Activated B cell treated with CpG ODN at 0.5 μM for 24 hours (primary cell): ENCODE measurements around the gene PSKH1. TPM values are rescaled to one million over a fixed set of nuclear protein-coding genes. Genes with fewer than 3 reads are reported as not detected.

Source experiments
- ATAC-seq: fragments of 200-7000 bp; cut with Tn5 transposase; one replicate; pipeline ENCODE4 v1.10.0; 2021; ENCODE audit warnings: low read depth, mild to moderate bottlenecking, moderate library complexity
- CTCF ChIA-PET: fragments of 350-600 bp; sonication (Branson Sonifier 250); formaldehyde crosslinking; loops from one replicate; lab custom pipeline; 2021; ENCODE audit warnings: antibody characterized with exemption; lab: Charles Lee
- POLR2A ChIA-PET: fragments of 350-600 bp; sonication (Branson Sonifier 250); formaldehyde crosslinking; loops from one replicate; lab custom pipeline; 2021; ENCODE audit warnings: antibody characterized with exemption; lab: Charles Lee
- DNase-seq: peaks from one replicate; pipeline ENCODE4 v3.0.0; 2022
- H3K27ac Mint-ChIP-seq: one replicate; pipeline ENCODE4 v1.8.0; 2020; ENCODE audit warnings: mixed read lengths
- H3K27me3 Mint-ChIP-seq: one replicate; pipeline ENCODE4 v1.8.0; 2021; ENCODE audit warnings: mixed read lengths
- H3K36me3 Mint-ChIP-seq: one replicate; pipeline ENCODE4 v1.8.0; 2021; ENCODE audit warnings: low read depth, mixed read lengths
- H3K4me1 Mint-ChIP-seq: one replicate; pipeline ENCODE4 v1.8.0; 2021; ENCODE audit warnings: mixed read lengths
- H3K4me3 Mint-ChIP-seq: one replicate; pipeline ENCODE4 v1.8.0; 2020; ENCODE audit warnings: mild to moderate bottlenecking, mixed read lengths
- H3K9me3 Mint-ChIP-seq: one replicate; pipeline ENCODE4 v1.8.0; 2020; ENCODE audit warnings: mixed read lengths
- CTCF ChIP-seq: fragments of 200-600 bp; IDR thresholded peaks from one replicate; pipeline ENCODE4 v1.8.0; 2022; ENCODE audit warnings: antibody characterized with exemption, mild to moderate bottlenecking
- intact Hi-C: fragments of 100-400 bp; cut with micrococcal nuclease; formaldehyde crosslinking; loops from one replicate; pipeline ENCODE4 v1.15.1; 2024
- total RNA-seq: library from RNA; stranded (reverse); gene quantifications from 2 replicates; pipeline ENCODE4 v1.2.3, GENCODE V29; 2022

PSKH1 gene
- total RNA-seq, 1 donor from 2014 or later = 22.0 TPM

DNA sequence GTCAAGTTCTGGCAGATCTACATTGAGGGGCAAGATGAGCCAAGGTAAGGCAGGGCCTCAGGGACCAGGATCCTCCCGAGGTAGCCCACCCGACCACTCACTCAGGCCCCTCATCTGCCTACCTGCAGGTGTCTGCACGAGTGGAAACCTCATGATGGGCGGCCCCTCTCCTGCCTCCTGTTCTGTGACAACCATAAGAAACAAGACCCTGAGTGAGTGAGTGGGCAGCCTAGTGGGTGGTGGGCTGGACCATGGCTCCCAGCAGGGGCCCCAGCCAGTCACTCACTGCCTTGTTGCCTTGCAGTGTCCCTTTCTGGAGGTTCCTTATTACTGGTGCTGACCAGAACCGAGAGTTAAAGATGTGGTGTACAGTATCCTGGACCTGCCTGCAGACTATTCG, 14.8 kb upstream of the PSKH1 start:
- ChIA-PET CTCF (no interaction called here), POLR2A (no interaction called here)
- intact Hi-C loops = no loop called here
- no peak for TF ChIP-seq CTCF
- Mint-ChIP-seq H3K27me3 (no peaks in the 10 kb centered on the region), H3K36me3 (peaks cover 72% of the 10 kb centered on the region), H3K4me3 (no peak overlapping the region), H3K9me3 (no peaks in the 10 kb centered on the region), H3K4me1 (peaks cover 26% of the 10 kb centered on the region), H3K27ac (no peak overlapping the region)
- ATAC-seq (no peak), DNase-seq (no peak)

DNA sequence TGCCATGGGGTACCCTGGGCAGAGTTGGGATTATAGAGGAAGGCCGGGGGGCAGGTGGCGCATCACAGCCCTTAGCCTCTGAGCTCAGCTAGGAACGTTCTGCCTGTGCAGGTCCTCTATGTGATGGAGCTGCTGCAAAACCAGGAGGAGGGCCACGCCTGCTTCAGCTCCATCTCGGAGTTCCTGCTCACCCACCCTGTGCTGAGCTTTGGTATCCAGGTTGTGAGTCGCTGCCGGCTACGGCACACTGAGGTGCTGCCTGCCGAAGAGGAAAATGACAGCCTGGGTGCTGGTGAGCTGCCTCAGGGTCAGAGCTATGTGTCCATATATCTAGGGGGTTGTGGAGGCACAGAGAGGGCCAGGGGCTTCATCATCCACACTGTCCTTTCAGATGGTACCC, 14.2 kb upstream of the PSKH1 start:
- Mint-ChIP-seq H3K4me1 (peaks cover 22% of the 10 kb centered on the region), H3K27ac (no peak overlapping the region), H3K27me3 (no peaks in the 10 kb centered on the region), H3K36me3 (peaks cover 78% of the 10 kb centered on the region), H3K9me3 (no peaks in the 10 kb centered on the region), H3K4me3 (no peak overlapping the region)
- ATAC-seq (no peak), DNase-seq (no peak)
- CTCF ChIA-PET = interaction anchor here (0.7 kb wide), 1 partner anchor 62 kb away, joined by 5 read pairs; no protein-coding TSS in a partner anchor
- POLR2A ChIA-PET = no interaction called here
- no peak for TF ChIP-seq CTCF
- intact Hi-C loops = no loop called here

- H3K27me3 Mint-ChIP-seq = no peaks in the 10 kb centered on the region
- H3K4me3 Mint-ChIP-seq = no peak overlapping the region
- no peaks in the 10 kb centered on the region for H3K9me3 Mint-ChIP-seq
- POLR2A ChIA-PET = interaction anchor here (0.5 kb wide), 1 partner anchor 57 kb away, joined by 3 read pairs; no protein-coding TSS in a partner anchor
- peaks cover 85% of the 10 kb centered on the region for H3K36me3 Mint-ChIP-seq
- TF ChIP-seq CTCF = no peak
- intact Hi-C loops = no loop called here
- CTCF ChIA-PET = interaction anchor here (0.7 kb wide), 1 partner anchor 63 kb away, joined by 5 read pairs; no protein-coding TSS in a partner anchor
- H3K4me1 Mint-ChIP-seq = peaks cover 16% of the 10 kb centered on the region
- DNase-seq (no peak), ATAC-seq (no peak)
- no peak overlapping the region for H3K27ac Mint-ChIP-seq
Measured at GRCh38 chr16:67879462-67879861, 13.6 kb upstream of the PSKH1 start.

DNA sequence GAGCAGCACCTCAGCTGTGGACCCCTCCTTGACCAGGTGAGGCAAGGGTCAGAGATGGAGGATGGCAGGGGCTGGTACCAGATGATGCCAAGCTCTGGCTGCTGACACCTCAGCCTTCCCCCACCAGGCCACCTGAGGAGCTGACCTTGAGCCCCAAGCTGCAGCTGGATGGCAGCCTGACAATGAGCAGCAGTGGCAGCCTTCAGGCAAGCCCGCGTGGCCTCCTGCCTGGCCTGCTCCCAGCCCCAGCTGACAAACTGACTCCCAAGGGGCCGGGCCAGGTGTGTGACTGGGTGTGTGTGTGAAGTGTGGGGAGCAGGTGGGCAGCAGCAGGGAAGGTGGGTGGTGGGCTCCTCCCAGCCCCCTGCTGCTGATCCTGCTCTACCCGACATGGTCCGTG, 13.1 kb upstream of the PSKH1 start:
- CTCF ChIA-PET = interaction anchor here (0.7 kb wide), 1 partner anchor 63 kb away, joined by 5 read pairs; no protein-coding TSS in a partner anchor
- intact Hi-C loops = no loop called here

DNA sequence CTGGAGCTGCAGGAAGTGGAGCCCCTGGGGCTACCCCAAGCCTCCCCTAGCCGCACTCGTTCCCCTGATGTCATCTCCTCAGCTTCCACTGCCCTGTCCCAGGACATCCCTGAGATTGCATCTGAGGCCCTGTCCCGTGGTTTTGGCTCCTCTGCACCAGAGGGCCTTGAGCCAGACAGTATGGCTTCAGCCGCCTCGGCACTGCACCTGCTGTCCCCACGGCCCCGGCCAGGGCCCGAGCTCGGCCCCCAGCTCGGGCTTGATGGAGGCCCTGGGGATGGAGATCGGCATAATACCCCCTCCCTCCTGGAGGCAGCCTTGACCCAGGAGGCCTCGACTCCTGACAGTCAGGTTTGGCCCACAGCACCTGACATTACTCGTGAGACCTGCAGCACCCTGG, 12.5 kb upstream of the PSKH1 start:
- H3K4me1 Mint-ChIP-seq = peaks cover 5% of the 10 kb centered on the region
- ATAC-seq (no peak), DNase-seq (no peak)
- TF ChIP-seq CTCF = no peak
- ChIA-PET CTCF (no interaction called here), POLR2A (no interaction called here)
- no peak overlapping the region for H3K27ac Mint-ChIP-seq
- no peak overlapping the region for H3K4me3 Mint-ChIP-seq
- H3K36me3 Mint-ChIP-seq = peaks cover 88% of the 10 kb centered on the region
- intact Hi-C loops = no loop called here
- H3K27me3 Mint-ChIP-seq = no peaks in the 10 kb centered on the region
- no peaks in the 10 kb centered on the region for H3K9me3 Mint-ChIP-seq

More for the DNA sequence above, 13.1 kb upstream of the PSKH1 start:
- ATAC-seq (no peak), DNase-seq (no peak)
- Mint-ChIP-seq H3K9me3 (no peaks in the 10 kb centered on the region), H3K27me3 (no peaks in the 10 kb centered on the region), H3K4me3 (no peak overlapping the region), H3K27ac (no peak overlapping the region), H3K4me1 (peaks cover 12% of the 10 kb centered on the region), H3K36me3 (peaks cover 86% of the 10 kb centered on the region)
- POLR2A ChIA-PET = interaction anchor here (0.5 kb wide), 1 partner anchor 56 kb away, joined by 3 read pairs; no protein-coding TSS in a partner anchor
- TF ChIP-seq CTCF = no peak
